RWPE2 (cell line): ENCODE measurements around the gene HLA-DQB2.
"Not testable (repeated sequence)": the region's sequence is repeated elsewhere in the genome, so short reads cannot be mapped to it uniquely, and the experiment has no call there.

ENCODE experiments used
- ATAC-seq: fragments of 200-7000 bp; cut with Tn5 transposase; 3 replicates; pipeline ENCODE4 v1.9.1; 2021; ENCODE audit warnings: low read depth
- DNase-seq: peaks from one replicate; pipeline ENCODE4 v3.0.0-alpha.2; 2020; ENCODE audit warnings: low spot score
- H3K27ac ChIP-seq: fragments of 450-650 bp; 2 replicates; pipeline ENCODE4 v1.5.1; 2017; ENCODE audit warnings: mild to moderate bottlenecking; ENCODE audit not compliant: poor library complexity, severe bottlenecking
- H3K27me3 ChIP-seq: fragments of 250-450 bp; sonication (Bioruptor Pico); 2 replicates; pipeline ENCODE4 v1.5.1; 2021; ENCODE audit warnings: mild to moderate bottlenecking, moderate library complexity; ENCODE audit not compliant: insufficient read depth, poor library complexity, severe bottlenecking
- H3K36me3 ChIP-seq: fragments of 250-450 bp; sonication (Bioruptor Pico); 2 replicates; pipeline ENCODE4 v1.5.1; 2020; ENCODE audit warnings: low read depth, mild to moderate bottlenecking, moderate library complexity
- H3K4me1 ChIP-seq: fragments of 250-450 bp; sonication (Bioruptor Pico); 2 replicates; pipeline ENCODE4 v1.5.1; 2021; ENCODE audit warnings: mild to moderate bottlenecking, moderate library complexity; ENCODE audit not compliant: insufficient read depth, poor library complexity, severe bottlenecking
- H3K4me3 ChIP-seq: fragments of 250-450 bp; sonication (Bioruptor Pico); 2 replicates; pipeline ENCODE4 v1.5.1; 2021; ENCODE audit warnings: mild to moderate bottlenecking, moderate library complexity; ENCODE audit not compliant: severe bottlenecking
- H3K9me3 ChIP-seq: fragments of 250-450 bp; sonication (Bioruptor Pico); 2 replicates; pipeline ENCODE4 v1.5.1; 2021; ENCODE audit warnings: mild to moderate bottlenecking, moderate library complexity; ENCODE audit not compliant: severe bottlenecking
- CTCF ChIP-seq: fragments of 450-650 bp; IDR thresholded peaks from one replicate; pipeline ENCODE4 v1.5.1; 2017; ENCODE audit warnings: mild to moderate bottlenecking, moderate library complexity; ENCODE audit not compliant: poor library complexity, severe bottlenecking

Gene HLA-DQB2

GRCh38 chr6:32759669-32760068, 3.7 kb downstream of the HLA-DQB2 start:
- Histone ChIP-seq H3K4me1 (no peaks in the 10 kb centered on the region), H3K27me3 (peaks cover 36% of the 10 kb centered on the region), H3K27ac (no peak overlapping the region)

DNA sequence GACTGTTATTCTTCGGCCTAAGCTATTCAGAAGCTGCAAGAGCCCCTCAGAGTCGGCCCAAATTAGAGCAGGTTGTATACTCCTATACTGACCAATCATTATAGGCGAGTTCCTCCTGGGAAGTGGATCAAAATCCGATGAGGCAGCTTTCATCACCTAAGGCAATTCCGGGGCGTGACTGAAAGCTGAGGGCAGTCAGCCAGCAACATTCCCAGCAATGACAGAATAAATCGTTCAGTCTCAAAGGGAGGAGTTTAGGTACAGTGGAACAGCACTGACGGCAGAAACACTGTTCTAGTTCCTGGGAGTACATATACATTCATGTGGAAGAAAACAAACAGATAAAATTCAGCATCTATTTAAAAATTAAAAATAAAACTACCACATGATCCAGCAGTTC, 10.8 kb downstream of the HLA-DQB2 start:
- no peak overlapping the region for H3K27ac ChIP-seq
- ATAC-seq (no peak), DNase-seq (no peak)
- H3K4me1 ChIP-seq = no peaks in the 10 kb centered on the region
- H3K4me3 ChIP-seq = no peak overlapping the region
- H3K9me3 ChIP-seq = no peaks in the 10 kb centered on the region
- H3K27me3 ChIP-seq = peaks cover 38% of the 10 kb centered on the region
- no peak for TF ChIP-seq CTCF
- no peaks in the 10 kb centered on the region for H3K36me3 ChIP-seq

More at GRCh38 chr6:32759669-32760068, 3.7 kb downstream of the HLA-DQB2 start:
- no peak for TF ChIP-seq CTCF
- H3K9me3 ChIP-seq = no peaks in the 10 kb centered on the region
- no peak overlapping the region for H3K4me3 ChIP-seq
- ATAC-seq (no peak), DNase-seq (no peak)
- no peaks in the 10 kb centered on the region for H3K36me3 ChIP-seq

GRCh38 chr6:32745649-32746048, 17.7 kb downstream of the HLA-DQB2 start:
- H3K36me3 ChIP-seq, H3K4me3 ChIP-seq: not testable (repeated sequence)

DNA sequence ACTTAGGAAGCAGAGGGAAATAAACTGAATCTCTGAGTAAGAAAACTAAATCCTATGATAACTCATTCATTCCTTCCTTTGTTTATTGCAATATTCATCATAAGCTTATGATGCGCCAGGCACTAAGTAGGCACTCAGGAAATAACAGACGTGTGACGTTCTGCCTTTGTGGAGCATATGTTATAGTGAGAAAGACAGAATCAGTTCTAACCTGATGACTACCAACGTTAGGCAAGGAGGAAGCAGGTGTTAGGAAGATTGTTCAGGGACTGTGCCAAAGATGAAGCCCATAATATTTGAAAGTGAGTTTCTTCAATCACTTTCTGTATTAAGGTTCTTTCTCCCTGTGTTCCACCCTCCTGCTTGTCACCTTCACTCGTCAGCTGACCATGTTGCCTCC, 18.6 kb downstream of the HLA-DQB2 start:
- Histone ChIP-seq H3K27me3 (peaks cover 27% of the 10 kb centered on the region), H3K27ac (no peak overlapping the region), H3K36me3 (no peaks in the 10 kb centered on the region), H3K4me1 (no peaks in the 10 kb centered on the region), H3K4me3 (no peak overlapping the region), H3K9me3 (no peaks in the 10 kb centered on the region)
- DNase-seq = no peak
- ATAC-seq = no peak
- no peak for TF ChIP-seq CTCF

More at GRCh38 chr6:32745649-32746048, 17.7 kb downstream of the HLA-DQB2 start:
- peaks cover 30% of the 10 kb centered on the region for H3K27me3 ChIP-seq
- not testable (repeated sequence) for ATAC-seq, H3K4me1 ChIP-seq, H3K9me3 ChIP-seq, H3K27ac ChIP-seq, DNase-seq

DNA sequence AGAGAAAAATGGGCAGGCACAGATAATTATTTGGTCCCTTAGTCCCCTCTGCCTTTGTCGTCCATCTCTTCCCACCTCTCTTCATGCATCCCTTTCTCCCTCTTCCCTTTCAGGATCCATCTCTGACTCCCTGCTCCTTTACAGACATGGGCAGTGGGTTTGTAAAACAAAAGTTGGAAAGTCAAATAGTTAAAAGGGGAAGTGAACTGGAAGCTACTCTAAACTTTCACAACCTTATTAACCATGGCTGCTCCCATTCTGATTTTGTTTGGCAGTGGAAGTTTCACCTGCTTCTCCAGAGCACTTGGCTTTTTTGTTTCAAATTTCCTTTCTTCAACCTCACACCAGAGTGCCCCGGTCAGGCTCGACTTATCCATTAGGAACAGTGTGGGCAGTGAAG, 21.0 kb downstream of the HLA-DQB2 start:
- no peak for DNase-seq
- TF ChIP-seq CTCF = no peak
- no peaks in the 10 kb centered on the region for H3K36me3 ChIP-seq

More for the DNA sequence above, 21.0 kb downstream of the HLA-DQB2 start:
- Histone ChIP-seq H3K27me3 (peaks cover 14% of the 10 kb centered on the region), H3K9me3 (no peaks in the 10 kb centered on the region), H3K27ac (no peak overlapping the region), H3K4me3 (no peak overlapping the region), H3K4me1 (no peaks in the 10 kb centered on the region)
- ATAC-seq = no peak
